ENCODE results near the gene MYLK2.

The MYLK2 gene

DNA sequence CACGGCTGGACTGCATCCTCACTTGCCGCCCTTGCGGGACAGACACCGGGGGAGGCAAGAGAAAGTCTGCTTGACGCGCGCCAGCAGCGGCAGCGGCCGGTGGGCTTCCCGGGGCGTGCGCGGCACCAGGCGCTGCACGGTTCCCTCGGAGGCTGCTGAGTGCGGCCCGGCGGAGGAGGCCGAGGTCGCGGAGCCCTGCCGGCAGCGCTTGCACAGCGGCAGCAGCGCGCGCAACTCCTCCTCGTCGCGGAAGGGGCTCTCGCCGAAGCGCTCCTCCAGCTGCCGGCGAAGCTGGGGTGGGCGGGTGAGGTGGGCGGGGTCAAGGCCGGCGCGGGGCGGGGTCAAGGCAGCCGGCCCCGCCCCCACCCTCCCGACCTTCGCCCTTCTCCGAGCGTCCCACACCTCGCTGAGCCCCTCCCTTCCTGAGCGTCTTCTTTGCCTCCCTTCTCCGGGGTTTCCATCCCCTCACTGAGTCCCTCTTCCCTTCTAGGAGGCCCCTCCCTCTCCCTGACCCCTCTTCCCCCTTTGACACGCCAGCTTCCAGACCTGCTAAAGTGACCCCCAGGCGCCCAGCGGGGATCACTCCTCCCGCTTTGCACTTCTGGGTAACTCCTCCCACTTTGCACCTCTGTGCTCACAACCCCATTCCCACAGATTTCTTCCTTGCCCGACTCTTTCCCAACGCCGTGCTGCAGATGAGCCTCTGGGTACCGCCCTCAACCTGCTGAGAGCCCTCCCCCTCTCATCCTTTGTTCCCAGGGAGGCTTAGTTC lies 42.4 kb downstream of the MYLK2 start:
- H3K36me3 ChIP-seq (ENCODE audit: insufficient read depth, low read depth, low read length), result no peaks in the 10 kb centered on the region
- H3K9ac ChIP-seq (ENCODE audit: low read depth, low read length), result peak overlapping the region; percentile 70; the same call in 1 of the 2 replicates
- peaks cover 3% of the 10 kb centered on the region; the same call in 1 of the 2 replicates for H3K4me1 ChIP-seq (ENCODE audit: insufficient read depth, low read length)
- peak overlapping the region; percentile 80 for H3K4me3 ChIP-seq (ENCODE audit: low read length)
- H3K27ac ChIP-seq (ENCODE audit: low read length), result peak overlapping the region; percentile 54
- peaks cover 24% of the 10 kb centered on the region for H3K27me3 ChIP-seq (ENCODE audit: insufficient read depth, low read length)
- H3K9me3 ChIP-seq (ENCODE audit: insufficient read depth, low read depth, low read length), result no peaks in the 10 kb centered on the region

DNA sequence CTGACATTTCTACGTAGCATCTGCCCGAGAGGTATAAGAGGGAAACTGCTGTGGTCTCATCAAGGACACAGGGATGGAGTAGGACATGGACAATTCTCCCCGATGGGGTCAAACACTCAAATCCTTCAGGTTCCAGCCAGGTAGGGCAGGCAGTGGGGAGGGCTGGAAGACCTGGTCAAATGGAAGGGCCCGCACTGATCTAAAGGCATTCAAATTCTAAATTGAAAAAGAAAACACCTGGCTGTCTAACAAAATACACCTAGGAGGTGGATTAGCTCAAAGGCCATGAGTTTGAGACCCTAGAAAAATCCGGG lies 43.0 kb downstream of the MYLK2 start:
- Histone ChIP-seq H3K9me3 (ENCODE audit: insufficient read depth, low read depth, low read length) (no peaks in the 10 kb centered on the region), H3K27me3 (ENCODE audit: insufficient read depth, low read length) (peaks cover 24% of the 10 kb centered on the region), H3K27ac (ENCODE audit: low read length) (peak overlapping the region; percentile 54), H3K4me3 (ENCODE audit: low read length) (peak overlapping the region; percentile 80), H3K4me1 (ENCODE audit: insufficient read depth, low read length) (peaks cover 3% of the 10 kb centered on the region; the same call in 1 of the 2 replicates), H3K36me3 (ENCODE audit: insufficient read depth, low read depth, low read length) (no peaks in the 10 kb centered on the region), H3K9ac (ENCODE audit: low read depth, low read length) (peak overlapping the region; percentile 68; the same call in 1 of the 2 replicates)

DNA sequence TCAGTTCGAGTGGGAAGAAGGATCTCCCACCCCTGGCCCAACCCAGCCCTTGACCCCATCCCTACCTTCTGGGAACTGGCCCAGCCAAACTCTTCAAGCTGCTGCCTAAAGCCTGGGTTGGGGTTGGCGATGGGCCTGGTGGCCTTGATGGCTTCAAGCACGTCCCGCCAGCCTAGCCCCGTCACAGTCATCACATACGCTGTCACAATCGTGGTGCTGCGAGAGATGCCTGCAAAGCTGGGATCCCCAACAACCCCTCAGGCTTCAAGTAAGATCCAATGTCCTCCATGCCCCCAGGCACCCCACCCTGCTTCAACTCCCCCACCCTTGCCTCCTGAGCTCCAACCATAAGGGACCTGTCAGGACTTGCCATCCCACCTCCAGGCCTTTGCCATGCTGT lies 43.4 kb downstream of the MYLK2 start:
- Histone ChIP-seq H3K4me1 (ENCODE audit: insufficient read depth, low read length) (peaks cover 3% of the 10 kb centered on the region; the same call in 1 of the 2 replicates), H3K36me3 (ENCODE audit: insufficient read depth, low read depth, low read length) (no peaks in the 10 kb centered on the region), H3K9ac (ENCODE audit: low read depth, low read length) (peak overlapping the region; percentile 68; the same call in 1 of the 2 replicates), H3K27ac (ENCODE audit: low read length) (no peak overlapping the region), H3K9me3 (ENCODE audit: insufficient read depth, low read depth, low read length) (no peaks in the 10 kb centered on the region), H3K27me3 (ENCODE audit: insufficient read depth, low read length) (peaks cover 23% of the 10 kb centered on the region), H3K4me3 (ENCODE audit: low read length) (peak overlapping the region; percentile 80)

DNA sequence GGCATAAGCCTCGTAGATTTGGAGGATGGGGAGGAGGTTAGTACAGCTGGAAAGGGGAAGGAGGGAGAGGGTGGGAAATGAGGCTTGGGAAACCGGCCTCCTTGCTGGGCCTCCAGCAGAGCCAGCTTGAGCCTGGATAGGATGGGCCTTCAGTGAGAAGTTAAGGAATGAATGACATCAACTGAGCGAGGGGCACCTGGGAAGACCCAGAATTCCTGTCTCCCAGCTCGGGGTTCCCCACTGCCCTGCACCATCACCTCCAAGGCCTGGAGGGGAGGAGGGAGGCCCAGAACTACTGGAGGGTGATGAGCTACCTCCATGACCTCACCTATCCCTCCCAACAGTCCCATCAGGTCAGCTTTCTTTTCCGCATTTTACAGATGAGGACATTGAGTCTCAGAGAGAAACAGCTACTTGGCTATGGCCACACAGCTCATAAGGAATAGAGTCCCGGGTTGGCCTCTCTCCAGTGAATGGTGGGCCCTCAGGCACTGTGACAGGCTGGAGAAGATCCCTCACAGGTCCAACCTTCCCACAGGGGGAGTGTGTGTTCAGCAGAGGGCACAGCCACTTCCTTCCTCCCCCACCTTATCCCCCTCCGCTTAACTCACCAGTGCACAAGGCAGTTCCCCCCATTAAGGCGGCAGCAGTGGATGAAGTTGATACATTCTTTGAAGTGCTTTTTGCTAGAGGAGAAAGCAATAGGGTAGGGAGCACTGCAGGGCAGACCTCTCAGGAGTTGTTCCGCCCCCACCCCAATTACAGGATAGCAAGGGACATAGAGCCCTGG lies 44.3 kb downstream of the MYLK2 start:
- H3K27me3 ChIP-seq (ENCODE audit: insufficient read depth, low read length), result peaks cover 24% of the 10 kb centered on the region
- no peak overlapping the region for H3K27ac ChIP-seq (ENCODE audit: low read length)
- H3K36me3 ChIP-seq (ENCODE audit: insufficient read depth, low read depth, low read length), result no peaks in the 10 kb centered on the region
- no peak overlapping the region for H3K4me3 ChIP-seq (ENCODE audit: low read length)
- peaks cover 3% of the 10 kb centered on the region; the same call in 1 of the 2 replicates for H3K4me1 ChIP-seq (ENCODE audit: insufficient read depth, low read length)
- H3K9ac ChIP-seq (ENCODE audit: low read depth, low read length), result no peak overlapping the region
- no peaks in the 10 kb centered on the region for H3K9me3 ChIP-seq (ENCODE audit: insufficient read depth, low read depth, low read length)

DNA sequence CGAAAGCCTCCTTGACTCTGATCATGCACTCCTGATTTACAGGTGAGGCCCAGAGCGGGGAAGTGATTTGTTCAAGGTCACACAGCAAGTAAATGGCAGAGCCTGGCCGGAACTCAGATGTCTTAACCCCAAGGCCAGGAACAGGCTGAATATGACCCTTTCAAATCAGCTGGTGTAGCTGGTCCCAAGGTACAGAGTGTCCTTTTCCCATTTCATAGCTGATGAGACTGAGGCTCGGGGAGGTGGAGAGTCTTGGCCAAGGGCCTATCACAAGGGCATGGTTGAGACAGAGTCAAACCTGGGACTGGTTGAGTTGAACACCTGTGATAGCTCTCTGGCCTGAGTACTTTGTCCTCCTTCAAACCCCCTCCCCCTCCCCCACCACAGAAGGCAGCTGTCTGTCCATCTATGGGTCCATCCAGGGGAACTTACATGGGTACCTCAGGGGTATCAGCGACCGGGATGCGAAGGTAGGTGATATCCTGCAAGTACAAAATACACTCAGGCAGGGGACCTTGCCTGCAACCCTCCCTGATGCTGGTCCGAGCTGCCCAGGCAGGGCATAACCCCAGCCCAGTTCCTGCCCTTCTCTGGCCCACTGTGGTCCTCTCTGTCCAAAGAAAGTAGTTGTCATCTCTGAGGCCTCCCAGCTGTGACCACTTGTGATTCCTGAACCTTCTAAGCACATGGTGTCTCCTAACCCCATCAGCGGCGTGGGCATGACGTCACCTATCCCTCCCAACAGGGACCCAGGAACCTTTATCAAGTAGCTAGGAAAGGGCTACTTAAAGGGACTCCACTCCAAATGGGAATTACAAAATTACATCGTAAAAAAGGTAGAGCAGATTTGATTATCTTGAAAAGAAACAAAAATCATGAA lies 45.6 kb downstream of the MYLK2 start:
- peaks cover 3% of the 10 kb centered on the region; the same call in 1 of the 2 replicates for H3K4me1 ChIP-seq (ENCODE audit: insufficient read depth, low read length)
- H3K27me3 ChIP-seq (ENCODE audit: insufficient read depth, low read length), result peaks cover 30% of the 10 kb centered on the region
- H3K9me3 ChIP-seq (ENCODE audit: insufficient read depth, low read depth, low read length), result no peaks in the 10 kb centered on the region
- H3K9ac ChIP-seq (ENCODE audit: low read depth, low read length), result no peak overlapping the region
- H3K36me3 ChIP-seq (ENCODE audit: insufficient read depth, low read depth, low read length), result no peaks in the 10 kb centered on the region
- H3K27ac ChIP-seq (ENCODE audit: low read length), result no peak overlapping the region
- H3K4me3 ChIP-seq (ENCODE audit: low read length), result no peak overlapping the region

DNA sequence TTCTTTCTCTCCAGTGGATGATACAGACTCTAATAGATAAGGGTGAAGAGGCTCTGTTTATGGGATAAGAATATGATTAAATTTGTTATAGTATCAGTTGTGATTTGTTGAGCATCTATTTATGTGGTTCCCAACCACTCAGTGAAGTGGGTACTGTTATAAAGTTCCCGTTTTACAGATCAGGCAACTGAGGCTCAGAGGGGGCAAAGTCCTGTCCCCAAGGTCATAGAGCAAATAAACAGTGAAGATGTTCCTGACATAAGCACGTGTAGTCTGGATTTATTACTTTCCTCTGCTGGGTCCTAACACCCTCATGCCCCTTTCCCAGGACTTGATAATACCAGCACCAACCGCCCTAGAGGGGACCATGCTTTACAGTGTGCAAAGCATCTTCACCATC lies 47.1 kb downstream of the MYLK2 start:
- Histone ChIP-seq H3K9me3 (ENCODE audit: insufficient read depth, low read depth, low read length) (no peaks in the 10 kb centered on the region), H3K4me1 (ENCODE audit: insufficient read depth, low read length) (peaks cover 3% of the 10 kb centered on the region; the same call in 1 of the 2 replicates), H3K27ac (ENCODE audit: low read length) (no peak overlapping the region), H3K27me3 (ENCODE audit: insufficient read depth, low read length) (peaks cover 31% of the 10 kb centered on the region), H3K9ac (ENCODE audit: low read depth, low read length) (no peak overlapping the region), H3K36me3 (ENCODE audit: insufficient read depth, low read depth, low read length) (no peaks in the 10 kb centered on the region), H3K4me3 (ENCODE audit: low read length) (no peak overlapping the region)

DNA sequence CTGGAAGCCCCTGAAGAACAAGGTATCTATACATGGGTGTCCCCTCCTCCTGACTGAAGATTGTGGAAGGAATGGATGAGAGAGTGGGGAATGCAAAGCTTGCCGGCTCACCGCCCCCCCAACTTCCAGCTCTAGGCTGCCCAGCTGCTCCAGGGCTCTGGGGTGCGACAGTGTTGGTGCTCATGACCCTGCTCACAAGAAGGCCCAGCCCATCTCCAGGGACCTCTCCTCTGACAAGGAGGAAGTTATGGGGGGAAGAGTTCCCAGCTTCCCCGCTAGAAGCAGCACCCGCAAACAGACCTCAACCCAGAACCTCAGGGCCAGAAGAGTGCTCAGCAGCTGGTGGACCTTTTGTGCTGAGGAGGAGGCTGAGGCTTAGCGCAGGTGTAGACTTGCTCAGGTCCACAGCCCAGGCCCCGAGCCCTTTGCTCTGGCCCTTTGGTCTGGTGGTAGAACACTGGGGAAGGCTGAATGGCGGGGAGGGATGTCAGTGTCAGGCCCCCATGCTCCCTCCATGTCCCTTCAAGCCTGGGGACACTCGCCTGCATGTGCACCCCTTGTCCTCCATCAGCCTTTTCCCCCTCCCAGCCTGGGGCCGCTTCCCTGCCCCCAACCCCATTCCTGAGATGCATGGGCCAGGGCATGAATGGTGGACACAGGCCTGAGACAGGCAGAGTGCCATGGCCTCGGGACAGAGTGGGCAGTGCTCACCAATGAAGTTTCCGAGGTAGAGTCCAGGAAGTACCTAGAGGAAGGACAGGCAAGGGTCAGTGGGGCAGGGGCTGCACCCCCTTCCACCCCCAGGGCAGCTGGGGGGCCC lies 49.9 kb downstream of the MYLK2 start:
- no peaks in the 10 kb centered on the region for H3K4me1 ChIP-seq (ENCODE audit: insufficient read depth, low read length)
- no peaks in the 10 kb centered on the region for H3K36me3 ChIP-seq (ENCODE audit: insufficient read depth, low read depth, low read length)
- no peak overlapping the region for H3K4me3 ChIP-seq (ENCODE audit: low read length)
- H3K27me3 ChIP-seq (ENCODE audit: insufficient read depth, low read length), result peaks cover 45% of the 10 kb centered on the region
- H3K27ac ChIP-seq (ENCODE audit: low read length), result no peak overlapping the region
- no peaks in the 10 kb centered on the region for H3K9me3 ChIP-seq (ENCODE audit: insufficient read depth, low read depth, low read length)
- no peak overlapping the region for H3K9ac ChIP-seq (ENCODE audit: low read depth, low read length)

DNA sequence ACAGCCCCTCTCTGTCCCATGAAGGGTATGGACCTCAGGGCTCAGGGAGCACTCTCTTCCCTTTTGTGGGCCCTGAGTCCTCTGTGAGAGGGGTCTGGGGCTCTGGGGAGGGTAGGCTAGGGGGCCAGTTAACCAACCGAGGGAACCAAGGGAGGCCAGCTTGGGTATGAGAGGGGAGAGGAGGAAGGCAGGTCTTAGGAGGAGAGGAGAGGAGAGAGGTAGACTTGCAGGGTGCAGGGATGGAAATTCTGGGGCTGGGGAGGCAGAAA lies 50.5 kb downstream of the MYLK2 start:
- H3K9me3 ChIP-seq (ENCODE audit: insufficient read depth, low read depth, low read length), result no peaks in the 10 kb centered on the region
- H3K9ac ChIP-seq (ENCODE audit: low read depth, low read length), result peak overlapping the region; percentile 66; the same call in 1 of the 2 replicates
- no peaks in the 10 kb centered on the region for H3K4me1 ChIP-seq (ENCODE audit: insufficient read depth, low read length)
- H3K27me3 ChIP-seq (ENCODE audit: insufficient read depth, low read length), result peaks cover 45% of the 10 kb centered on the region
- no peak overlapping the region for H3K27ac ChIP-seq (ENCODE audit: low read length)
- no peaks in the 10 kb centered on the region for H3K36me3 ChIP-seq (ENCODE audit: insufficient read depth, low read depth, low read length)
- H3K4me3 ChIP-seq (ENCODE audit: low read length), result peak overlapping the region; percentile 63

DNA sequence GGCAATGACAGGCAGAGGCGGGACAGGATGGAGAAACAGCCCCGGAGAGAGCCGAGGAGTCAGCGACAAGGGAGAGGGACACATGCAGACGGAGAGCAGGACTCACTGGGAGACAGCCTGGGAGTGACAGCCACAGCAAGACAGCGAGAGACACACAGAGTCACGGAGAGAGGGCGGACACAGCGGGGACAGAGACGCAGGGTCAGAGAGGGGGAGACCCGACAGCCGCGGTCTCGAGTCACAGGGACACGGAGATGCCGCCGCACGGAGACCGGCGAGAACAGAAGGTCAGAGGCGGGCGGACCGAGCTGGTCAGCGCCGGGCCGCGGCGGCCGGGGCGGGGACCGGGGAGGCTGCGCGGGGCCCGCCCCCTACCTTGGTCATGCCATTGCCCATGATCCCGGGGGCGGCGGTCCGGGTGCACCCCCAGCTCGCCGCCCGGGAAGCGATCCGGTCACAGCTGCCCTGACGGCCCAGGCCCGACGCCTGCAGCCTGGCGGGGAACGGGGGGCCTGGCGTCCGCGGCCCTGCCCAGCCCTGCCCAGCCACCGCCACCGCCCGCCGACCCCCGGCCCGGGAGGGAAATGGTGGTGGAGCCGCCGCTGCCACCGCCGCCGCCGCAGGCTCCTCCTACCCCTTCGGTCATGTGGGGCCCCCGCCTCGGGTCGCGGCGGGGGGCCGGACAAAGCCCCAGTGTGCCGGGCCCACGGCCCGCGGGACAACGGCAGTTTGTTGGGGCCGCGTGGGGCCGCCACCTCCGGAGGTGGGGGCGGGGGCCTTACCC lies 51.0 kb downstream of the MYLK2 start, which contains the start of the genes DUSP15 and TTLL9:
TSS of gene DUSP15 (minus strand) at position 586 of the 784 bp plus-strand sequence. CDS start at position 396, 190 bp downstream.
TSS of gene TTLL9 (plus strand) at position 693 of the 784 bp plus-strand sequence. CDS start 493 bp downstream, outside the sequence.
- H3K4me1 ChIP-seq (ENCODE audit: insufficient read depth, low read length), result no peaks in the 10 kb centered on the region
- H3K27ac ChIP-seq (ENCODE audit: low read length), result no peak within 1 kb of the TSS
- H3K4me3 ChIP-seq (ENCODE audit: low read length), result peak within 1 kb of the TSS; percentile 63
- H3K36me3 ChIP-seq (ENCODE audit: insufficient read depth, low read depth, low read length), result no peaks in the 10 kb centered on the region
- peak within 1 kb of the TSS; percentile 66; the same call in 1 of the 2 replicates for H3K9ac ChIP-seq (ENCODE audit: low read depth, low read length)
- H3K9me3 ChIP-seq (ENCODE audit: insufficient read depth, low read depth, low read length), result no peaks in the 10 kb centered on the region
- peaks cover 45% of the 10 kb centered on the region for H3K27me3 ChIP-seq (ENCODE audit: insufficient read depth, low read length)

Data from iPS-20b (cell line).